Epithelial cell of esophagus (primary cell): Measurements from ENCODE around the gene HES5.
"Not testable (repeated sequence)": the region's sequence is repeated elsewhere in the genome, so short reads cannot be mapped to it uniquely, and the experiment has no call there.

Experiments
- DNase-seq: peaks from one replicate; pipeline ENCODE4 v3.0.0; 2010; ENCODE audit warnings: low read depth
- H3K4me3 ChIP-seq: 2 replicates; pipeline ENCODE4 v1.5.1; 2011; ENCODE audit warnings: mild to moderate bottlenecking, low read length, control low read depth
- CTCF ChIP-seq: IDR thresholded peaks from 2 replicates; pipeline ENCODE4 v1.5.1; 2011; ENCODE audit warnings: low read depth, mild to moderate bottlenecking, low read length, control low read depth, inconsistent platforms; ENCODE audit not compliant: insufficient read depth; ENCODE audit errors: missing control alignments

Gene HES5

DNA sequence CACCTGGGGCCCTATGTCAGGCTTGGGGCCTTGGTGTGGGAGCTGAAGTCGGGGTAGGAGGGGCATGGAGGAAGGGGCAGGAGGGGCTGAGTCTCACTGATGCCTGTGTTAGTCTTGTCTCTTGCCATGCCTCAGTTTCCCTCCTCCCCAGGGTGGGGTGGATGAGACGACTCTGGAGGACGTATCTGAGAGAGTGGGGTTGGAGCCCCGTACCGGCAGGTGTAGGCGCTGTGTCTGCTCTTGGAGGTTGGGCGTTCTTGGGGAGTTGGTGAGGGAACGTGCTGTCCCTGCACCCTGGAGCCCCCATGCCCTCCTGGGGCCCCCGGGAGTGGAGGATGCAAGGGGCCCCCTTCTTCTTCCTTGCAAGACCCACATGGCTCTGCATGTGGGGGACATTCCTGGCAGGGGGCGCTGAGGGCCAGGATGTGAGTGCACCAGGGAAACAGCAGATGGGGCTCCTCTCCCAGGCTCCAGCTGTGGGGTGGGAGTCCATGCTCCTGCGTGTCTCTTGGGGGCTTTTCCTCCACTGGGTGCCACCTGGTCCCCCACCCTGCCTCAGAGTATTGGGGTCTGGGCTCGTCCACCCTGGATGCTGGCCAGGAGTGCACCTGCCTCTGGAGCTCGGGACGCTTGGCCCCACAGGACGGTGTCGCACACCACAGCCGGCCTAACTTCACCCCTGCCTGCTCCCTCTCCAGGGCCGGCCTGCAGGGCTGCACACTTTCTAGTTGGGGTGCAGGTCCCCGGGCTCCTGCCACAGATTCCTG lies 24.7 kb upstream of the HES5 start:
- no peak for DNase-seq
- H3K4me3 ChIP-seq, result no peak overlapping the region
- no peak for TF ChIP-seq CTCF

GRCh38 chr1:2553871-2554620 lies 24.0 kb upstream of the HES5 start:
- no peak for DNase-seq
- no peak for TF ChIP-seq CTCF
- no peak overlapping the region for H3K4me3 ChIP-seq

DNA sequence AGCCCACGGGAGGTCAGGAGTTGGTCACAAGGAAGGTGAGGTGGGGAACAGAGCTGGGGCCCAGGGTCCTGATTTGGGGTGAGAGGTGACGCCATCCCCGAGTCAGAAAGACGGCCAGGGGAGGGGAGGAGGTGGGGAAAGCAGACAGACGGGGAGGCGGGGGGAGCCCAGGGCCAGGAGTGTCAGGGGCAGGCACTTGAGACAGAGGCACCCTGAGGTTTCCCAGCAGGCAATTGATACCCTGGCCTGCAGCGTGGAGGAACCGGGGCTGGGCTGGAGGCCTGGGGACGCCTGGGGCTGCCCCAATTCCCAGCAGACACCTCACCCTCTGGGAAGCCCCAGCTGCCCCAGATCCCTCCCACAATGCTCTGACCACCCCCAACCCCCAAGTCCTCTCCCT lies 23.0 kb upstream of the HES5 start:
- DNase-seq, H3K4me3 ChIP-seq: not testable (repeated sequence)

DNA sequence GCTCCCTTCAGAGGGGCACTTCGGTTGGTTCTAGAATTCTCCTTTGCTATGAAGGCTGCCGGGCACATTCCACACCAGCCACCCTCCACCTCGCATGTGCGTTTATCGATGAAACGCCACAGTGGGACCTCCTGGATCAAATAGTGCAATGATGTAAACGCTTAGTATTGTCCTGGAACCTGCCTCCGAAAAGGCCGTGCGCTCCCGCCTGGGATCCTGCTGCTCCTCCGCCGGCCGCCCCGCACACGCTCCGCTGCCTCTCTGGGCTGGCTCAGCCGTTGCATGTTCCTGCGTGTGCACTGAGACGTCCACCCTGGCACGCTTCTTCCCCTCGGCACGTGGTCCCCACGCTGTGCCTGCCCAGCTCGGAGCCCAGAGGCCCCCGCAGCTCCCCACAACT lies 22.1 kb upstream of the HES5 start:
- H3K4me3 ChIP-seq, result no peak overlapping the region
- TF ChIP-seq CTCF, result no peak
- no peak for DNase-seq

DNA sequence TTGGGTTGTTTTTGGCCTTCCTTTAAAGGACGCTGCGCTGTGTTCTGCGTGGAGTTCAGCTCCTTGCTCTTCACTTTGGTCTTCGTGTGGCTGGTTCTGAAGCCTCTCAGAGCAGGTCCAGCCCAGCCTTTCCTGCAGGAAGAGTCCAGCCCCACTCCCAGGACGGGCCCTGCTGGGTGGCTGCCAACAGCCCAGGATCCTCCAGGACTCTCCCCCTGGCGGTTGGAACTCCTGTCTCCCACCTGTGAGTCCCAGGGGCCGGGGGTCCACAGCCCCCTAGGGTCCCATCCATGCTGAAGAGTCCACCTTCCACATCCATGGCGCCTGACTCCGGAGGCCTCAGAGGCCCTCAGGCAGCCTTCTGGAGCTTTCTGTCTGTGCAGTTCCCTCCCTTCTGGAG lies 21.5 kb upstream of the HES5 start:
- not testable (repeated sequence) for H3K4me3 ChIP-seq, DNase-seq

GRCh38 chr1:2550309-2550861 lies 20.3 kb upstream of the HES5 start:
- DNase-seq, H3K4me3 ChIP-seq: not testable (repeated sequence)

DNA sequence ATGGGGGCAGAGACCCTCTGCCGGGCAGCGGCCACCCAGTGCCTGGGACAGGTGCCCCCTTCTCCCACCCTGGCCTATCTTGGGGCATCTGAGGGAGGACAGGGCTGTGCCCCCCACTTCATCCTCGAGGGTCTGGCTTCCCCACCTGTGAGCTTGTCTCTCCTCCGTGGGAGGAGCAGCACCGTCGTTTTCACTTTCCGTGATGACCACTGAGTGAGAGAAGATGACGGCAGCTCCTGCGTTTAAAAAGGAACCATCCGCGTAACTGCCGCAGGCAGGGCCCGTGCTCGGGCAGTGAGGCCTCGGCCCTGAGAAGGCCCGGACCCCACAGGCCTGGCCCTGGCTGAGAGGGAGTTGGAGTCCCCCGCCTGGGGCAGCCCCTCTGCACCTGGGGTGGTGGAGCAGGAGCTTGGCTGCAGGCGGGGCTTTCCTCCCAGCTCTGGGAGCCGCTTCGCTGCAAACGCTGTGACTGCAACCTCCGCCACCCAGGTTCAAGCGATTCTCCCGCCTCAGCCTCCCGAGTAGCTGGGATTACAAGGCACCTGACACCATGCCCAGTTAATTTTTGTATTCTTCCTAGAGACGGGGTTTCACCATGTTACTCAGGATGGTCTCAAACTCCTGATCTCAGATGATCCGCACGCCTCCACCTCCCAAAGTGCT lies 19.4 kb upstream of the HES5 start:
- not testable (repeated sequence) for H3K4me3 ChIP-seq, DNase-seq

- H3K4me3 ChIP-seq, result no peak overlapping the region
- DNase-seq, result peak; percentile 83
- peak; percentile 93 for TF ChIP-seq CTCF
Measured at GRCh38 chr1:2548068-2548589, 18.1 kb upstream of the HES5 start.
